Measurements from ENCODE around the gene CHST13.

DNA sequence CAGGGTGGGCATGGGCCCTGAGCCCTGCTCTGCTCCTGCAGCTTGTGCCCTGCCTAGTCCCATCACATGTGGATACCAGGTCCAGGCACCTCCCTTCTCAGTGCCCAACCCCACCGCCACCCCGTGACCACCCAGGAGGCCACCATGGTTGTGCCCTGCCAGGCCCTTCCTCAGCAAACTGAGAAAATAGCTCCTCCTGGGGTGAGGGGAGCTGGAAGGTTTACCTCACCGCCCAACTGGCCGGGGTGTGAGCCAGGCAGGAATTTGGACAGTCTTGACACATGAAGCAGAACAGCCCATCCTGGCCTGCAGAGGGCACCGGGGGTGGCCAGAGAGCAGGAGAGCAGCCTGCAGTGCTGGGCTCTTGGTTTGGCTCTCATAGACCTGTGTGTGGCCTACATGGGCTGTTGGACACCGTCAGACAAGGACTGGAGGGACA is 46.2 kb downstream of the CHST13 start:
- TF ChIP-seq, protein P1, sequence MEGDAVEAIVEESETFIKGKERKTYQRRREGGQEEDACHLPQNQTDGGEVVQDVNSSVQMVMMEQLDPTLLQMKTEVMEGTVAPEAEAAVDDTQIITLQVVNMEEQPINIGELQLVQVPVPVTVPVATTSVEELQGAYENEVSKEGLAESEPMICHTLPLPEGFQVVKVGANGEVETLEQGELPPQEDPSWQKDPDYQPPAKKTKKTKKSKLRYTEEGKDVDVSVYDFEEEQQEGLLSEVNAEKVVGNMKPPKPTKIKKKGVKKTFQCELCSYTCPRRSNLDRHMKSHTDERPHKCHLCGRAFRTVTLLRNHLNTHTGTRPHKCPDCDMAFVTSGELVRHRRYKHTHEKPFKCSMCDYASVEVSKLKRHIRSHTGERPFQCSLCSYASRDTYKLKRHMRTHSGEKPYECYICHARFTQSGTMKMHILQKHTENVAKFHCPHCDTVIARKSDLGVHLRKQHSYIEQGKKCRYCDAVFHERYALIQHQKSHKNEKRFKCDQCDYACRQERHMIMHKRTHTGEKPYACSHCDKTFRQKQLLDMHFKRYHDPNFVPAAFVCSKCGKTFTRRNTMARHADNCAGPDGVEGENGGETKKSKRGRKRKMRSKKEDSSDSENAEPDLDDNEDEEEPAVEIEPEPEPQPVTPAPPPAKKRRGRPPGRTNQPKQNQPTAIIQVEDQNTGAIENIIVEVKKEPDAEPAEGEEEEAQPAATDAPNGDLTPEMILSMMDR (IDR thresholded peaks at IDR 0.05), result no peak
- TF ChIP-seq POLR2A (IDR thresholded peaks at IDR 0.05), result no peak
